Urinary bladder (tissue), 4 donors: ENCODE results near the gene PKN2. TPM values are rescaled to one million over a fixed set of nuclear protein-coding genes. Genes with fewer than 3 reads are reported as not detected.
"Not testable (repeated sequence)": the region's sequence is repeated elsewhere in the genome, so short reads cannot be mapped to it uniquely, and the experiment has no call there.

Source experiments
- DNase-seq: peaks from one replicate; pipeline ENCODE4 v3.0.0-alpha.2; 2015; ENCODE audit errors: extremely low spot score
- H3K27ac ChIP-seq: one replicate; pipeline ENCODE4 v1.5.1; 2013; ENCODE audit warnings: low read depth, mild to moderate bottlenecking, moderate library complexity
- H3K36me3 ChIP-seq: one replicate; pipeline ENCODE4 v1.6.1; 2013; ENCODE audit warnings: mild to moderate bottlenecking, moderate library complexity; ENCODE audit not compliant: insufficient read depth
- H3K4me1 ChIP-seq: one replicate; pipeline ENCODE4 v1.6.1; 2013; ENCODE audit warnings: mild to moderate bottlenecking, moderate library complexity; ENCODE audit not compliant: insufficient read depth
- H3K4me3 ChIP-seq: one replicate; pipeline ENCODE4 v1.5.1; 2013; ENCODE audit warnings: low read depth, low read length
- WGBS: extraction: QIAGEN DNeasy Blood & Tissue Kit; methylation state at CpG from one replicate; pipeline ENCODE4 v1.1.7; 2013; 5-methylcytosine and 5-hydroxymethylcytosine counted together
- polyA plus RNA-seq: library from polyadenylated mRNA; stranded (reverse); fragments of 200-250 nt; gene quantifications from one replicate; pipeline ENCODE4 v1.2.3, GENCODE V29; 2013
- small RNA-seq: library from RNA; depleted of rRNA; stranded (forward); fragments of <200 nt; gene quantifications from one replicate; pipeline ENCODE3, GENCODE V24; 2014
- total RNA-seq: library from RNA; depleted of rRNA; stranded (reverse); fragments of >200 nt; gene quantifications from one replicate; pipeline ENCODE4 v1.2.3, GENCODE V29; 2014
- donor health status: healthy with polysubstance abuse.
- donor health status: healthy.

Gene PKN2
- total and polyA plus RNA-seq, 2 donors = 15.8 to 113 TPM

DNA sequence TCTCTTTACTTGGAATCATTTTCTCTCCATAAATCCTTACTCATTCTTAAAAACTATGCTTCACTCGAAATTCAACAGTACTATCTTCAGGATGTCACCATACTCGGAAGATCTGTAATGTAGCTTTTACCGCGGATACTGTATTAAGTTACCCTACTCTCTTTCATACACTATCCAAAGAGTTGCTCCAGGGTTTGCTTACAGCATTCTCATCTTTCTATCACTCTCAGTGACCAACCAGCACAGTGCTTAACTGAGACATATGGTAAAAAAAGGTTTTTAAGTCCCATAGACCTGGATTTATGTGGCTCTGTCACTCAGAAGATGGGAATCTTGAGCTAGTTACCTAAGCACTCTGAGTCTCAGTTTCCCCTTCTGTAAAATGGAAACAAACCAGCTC is 191.5 kb downstream of the PKN2 start:
- H3K4me3 ChIP-seq = no peak overlapping the region
- H3K4me1 ChIP-seq = no peaks in the 10 kb centered on the region
- H3K36me3 ChIP-seq = no peaks in the 10 kb centered on the region
- no peak for DNase-seq
- no peak overlapping the region for H3K27ac ChIP-seq
- 80% methylated on average over 4 of the region's 4 CpGs for WGBS

GRCh38 chr1:88876573-88877365 is 192.7 kb downstream of the PKN2 start:
- H3K36me3 ChIP-seq = no peaks in the 10 kb centered on the region
- no peak for DNase-seq
- no peak overlapping the region for H3K27ac ChIP-seq
- H3K4me1 ChIP-seq = no peaks in the 10 kb centered on the region
- no peak overlapping the region for H3K4me3 ChIP-seq
- 55% methylated on average over 5 of the region's 5 CpGs for WGBS

- H3K27ac ChIP-seq = no peak overlapping the region
- no peaks in the 10 kb centered on the region for H3K36me3 ChIP-seq
- no peak for DNase-seq
- no peaks in the 10 kb centered on the region for H3K4me1 ChIP-seq
- WGBS = 24% methylated on average over 6 of the region's 6 CpGs
- no peak overlapping the region for H3K4me3 ChIP-seq
Measured at GRCh38 chr1:88877382-88877825, 193.3 kb downstream of the PKN2 start.

DNA sequence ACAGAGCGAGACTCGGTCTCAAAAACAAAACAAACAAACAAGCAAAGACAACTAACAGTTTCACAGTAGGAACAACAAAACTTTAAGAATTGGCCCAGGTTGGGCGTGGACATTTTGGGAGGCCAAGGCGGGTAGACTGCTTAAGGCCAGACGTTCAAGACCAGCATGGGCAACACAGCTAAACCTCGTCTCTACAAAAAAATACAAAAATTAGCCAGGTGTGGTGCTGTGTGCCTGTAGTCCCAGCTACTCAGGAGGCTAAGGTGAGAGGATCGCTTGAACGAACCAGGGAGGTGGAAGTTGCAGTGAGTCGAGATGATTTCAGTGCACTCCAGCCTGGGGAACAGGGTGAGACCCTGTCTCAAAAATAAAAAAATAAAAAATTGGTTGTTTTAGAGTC is 193.8 kb downstream of the PKN2 start:
- Histone ChIP-seq H3K36me3 (no peaks in the 10 kb centered on the region), H3K27ac (no peak overlapping the region), H3K4me1 (no peaks in the 10 kb centered on the region), H3K4me3 (no peak overlapping the region)
- DNase-seq = no peak
- WGBS = 78% methylated on average over 9 of the region's 9 CpGs

- Histone ChIP-seq H3K4me3 (no peak overlapping the region), H3K4me1 (no peaks in the 10 kb centered on the region), H3K27ac (no peak overlapping the region), H3K36me3 (no peaks in the 10 kb centered on the region)
- 52% methylated on average over 4 of the region's 4 CpGs for WGBS
- no peak for DNase-seq
Measured at GRCh38 chr1:88878731-88879130, 194.7 kb downstream of the PKN2 start.

GRCh38 chr1:88880717-88881116 is 196.6 kb downstream of the PKN2 start:
- H3K36me3 ChIP-seq, H3K27ac ChIP-seq, H3K4me1 ChIP-seq, DNase-seq, H3K4me3 ChIP-seq: not testable (repeated sequence)
- 76% methylated on average over 8 of the region's 8 CpGs for WGBS

DNA sequence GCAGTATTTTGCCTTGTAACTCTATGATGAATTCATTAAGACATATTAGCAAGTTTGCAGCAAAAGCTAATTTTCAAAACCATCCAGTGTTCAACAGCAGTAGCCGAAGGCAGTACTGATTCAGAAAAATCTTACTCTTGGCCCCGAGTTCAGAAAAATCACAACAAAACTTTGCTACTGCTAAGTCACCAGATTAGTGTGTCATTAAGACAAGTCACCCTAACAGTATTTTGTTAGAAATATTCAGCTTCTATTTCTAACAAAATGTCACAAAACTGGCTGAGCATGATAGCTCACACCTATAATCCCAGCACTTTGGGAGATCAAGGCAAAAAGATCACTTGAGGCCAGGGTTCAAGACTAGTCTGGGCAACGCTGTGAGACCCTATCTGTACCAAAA is 199.1 kb downstream of the PKN2 start:
- H3K36me3 ChIP-seq = peaks cover 5% of the 10 kb centered on the region
- no peak overlapping the region for H3K4me3 ChIP-seq
- 77% methylated on average over 3 of the region's 3 CpGs for WGBS
- DNase-seq = no peak
- H3K27ac ChIP-seq = no peak overlapping the region
- no peaks in the 10 kb centered on the region for H3K4me1 ChIP-seq

Small RNA genes within 50 kb of the gene (small RNA-seq; reads per million reads assigned to genes)
- not detected for gene RNU6-125P

Other genes starting within 250 kb of the PKN2 start
- 67.9 TPM for gene GTF2B, start 207.3 kb downstream of the PKN2 start, total RNA-seq
- 26.4 TPM for gene GTF2B, start 207.3 kb downstream of the PKN2 start, polyA plus RNA-seq